ENCODE data around the gene RRAS2.

Gene RRAS2

DNA sequence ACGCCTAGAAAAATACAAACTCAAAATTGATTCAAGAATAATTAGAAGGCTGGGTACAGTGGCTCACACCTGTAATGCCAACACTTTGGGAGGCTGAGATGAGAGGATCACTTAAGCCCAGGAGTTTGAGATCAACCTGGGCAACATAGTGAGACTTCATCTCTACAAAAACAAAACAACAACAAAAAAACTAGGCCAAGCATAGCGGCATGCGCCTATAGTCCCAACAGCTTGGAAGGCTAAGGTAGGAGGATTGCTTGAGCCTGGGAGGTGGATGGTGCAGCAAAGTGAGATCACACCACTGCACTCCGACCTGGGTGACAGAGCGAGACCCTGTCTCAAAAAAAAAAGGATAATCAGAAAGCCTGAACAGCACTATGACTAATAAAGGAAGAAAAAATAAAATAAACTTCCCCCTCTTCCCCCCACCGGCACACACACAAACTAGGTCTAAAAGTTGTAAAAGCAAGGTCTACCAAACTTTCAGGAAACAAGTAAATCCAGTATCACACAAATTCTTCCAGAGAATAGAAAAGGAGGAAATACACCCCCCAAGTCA is 35.8 kb downstream of the RRAS2 start:
- H2AFZ ChIP-seq (ENCODE audit: low read depth, low read length) = no peak overlapping the region
- peaks cover 3% of the 10 kb centered on the region for H3K4me1 ChIP-seq (ENCODE audit: insufficient read depth, low read length)
- no peaks in the 10 kb centered on the region for H3K9me3 ChIP-seq (ENCODE audit: low read length)
- no peaks in the 10 kb centered on the region for H3K36me3 ChIP-seq (ENCODE audit: insufficient read depth, low read length)
- no peak overlapping the region for H3K4me3 ChIP-seq (ENCODE audit: low read length)
- H3K27me3 ChIP-seq (ENCODE audit: insufficient read depth, low read length) = no peaks in the 10 kb centered on the region

DNA sequence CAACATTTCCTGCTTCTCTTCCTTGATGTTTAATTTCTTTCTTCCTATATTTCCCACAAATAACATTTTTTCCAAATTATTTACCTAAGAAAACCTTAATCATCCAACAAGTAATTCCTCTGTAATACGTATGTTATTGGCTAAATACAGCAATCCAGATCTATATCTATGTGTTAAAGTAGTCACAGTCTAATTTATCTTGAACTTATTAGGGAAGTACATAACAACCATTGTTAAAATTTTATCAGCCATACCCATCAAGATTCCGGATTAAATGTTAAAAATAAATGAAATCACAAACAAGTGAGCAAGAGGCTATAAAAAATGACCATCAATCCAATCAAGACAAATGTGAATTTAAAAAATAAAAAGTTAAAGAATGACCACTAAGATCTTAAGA is 36.5 kb downstream of the RRAS2 start:
- Histone ChIP-seq H3K36me3 (ENCODE audit: insufficient read depth, low read length) (no peaks in the 10 kb centered on the region), H3K4me3 (ENCODE audit: low read length) (no peak overlapping the region), H2AFZ (ENCODE audit: low read depth, low read length) (no peak overlapping the region), H3K4me1 (ENCODE audit: insufficient read depth, low read length) (peaks cover 3% of the 10 kb centered on the region), H3K9me3 (ENCODE audit: low read length) (no peaks in the 10 kb centered on the region), H3K27me3 (ENCODE audit: insufficient read depth, low read length) (no peaks in the 10 kb centered on the region)

DNA sequence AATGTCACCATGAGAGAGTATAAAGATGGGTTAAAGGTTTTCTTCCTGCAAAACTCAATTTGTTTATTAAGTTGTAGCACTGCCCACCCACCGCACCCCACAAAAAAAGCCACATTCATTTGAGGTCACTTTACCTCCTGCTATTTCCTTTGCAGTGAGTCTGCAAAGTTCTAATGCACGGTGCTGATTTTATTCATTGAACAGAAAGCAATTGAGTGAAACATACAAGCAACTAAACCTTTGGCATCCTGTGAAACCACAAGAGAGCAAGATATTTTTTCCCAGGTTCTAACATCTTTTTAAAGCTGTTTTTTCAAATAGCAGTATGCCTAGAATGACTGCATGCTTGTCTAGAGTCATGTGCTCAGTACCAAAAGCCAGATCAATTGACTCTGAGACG is 39.0 kb downstream of the RRAS2 start:
- Histone ChIP-seq H2AFZ (ENCODE audit: low read depth, low read length) (no peak overlapping the region), H3K4me1 (ENCODE audit: insufficient read depth, low read length) (peaks cover 3% of the 10 kb centered on the region), H3K27me3 (ENCODE audit: insufficient read depth, low read length) (no peaks in the 10 kb centered on the region), H3K9me3 (ENCODE audit: low read length) (no peaks in the 10 kb centered on the region), H3K4me3 (ENCODE audit: low read length) (no peak overlapping the region), H3K36me3 (ENCODE audit: insufficient read depth, low read length) (no peaks in the 10 kb centered on the region)

DNA sequence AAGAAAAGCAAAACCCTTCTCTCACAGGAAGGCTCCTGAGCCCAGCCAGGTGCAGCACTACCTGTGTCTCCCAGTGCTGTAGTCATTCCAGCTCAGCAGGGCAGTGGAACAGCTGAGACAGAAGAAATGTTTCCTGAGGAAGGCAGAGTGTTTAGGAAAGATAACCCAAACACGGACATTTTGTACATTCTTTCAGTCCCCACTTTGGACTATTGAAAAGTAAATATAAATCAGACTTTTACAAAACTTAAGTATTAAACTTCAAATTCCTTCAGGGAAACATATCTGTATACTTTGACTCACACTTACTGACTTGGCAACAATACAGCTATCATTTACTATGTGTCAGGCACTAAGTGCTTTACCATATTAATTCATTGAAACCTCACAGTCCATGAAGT is 40.4 kb downstream of the RRAS2 start:
- Histone ChIP-seq H3K4me1 (ENCODE audit: insufficient read depth, low read length) (no peaks in the 10 kb centered on the region), H3K27me3 (ENCODE audit: insufficient read depth, low read length) (no peaks in the 10 kb centered on the region), H3K36me3 (ENCODE audit: insufficient read depth, low read length) (no peaks in the 10 kb centered on the region), H2AFZ (ENCODE audit: low read depth, low read length) (no peak overlapping the region), H3K9me3 (ENCODE audit: low read length) (no peaks in the 10 kb centered on the region), H3K4me3 (ENCODE audit: low read length) (no peak overlapping the region)

DNA sequence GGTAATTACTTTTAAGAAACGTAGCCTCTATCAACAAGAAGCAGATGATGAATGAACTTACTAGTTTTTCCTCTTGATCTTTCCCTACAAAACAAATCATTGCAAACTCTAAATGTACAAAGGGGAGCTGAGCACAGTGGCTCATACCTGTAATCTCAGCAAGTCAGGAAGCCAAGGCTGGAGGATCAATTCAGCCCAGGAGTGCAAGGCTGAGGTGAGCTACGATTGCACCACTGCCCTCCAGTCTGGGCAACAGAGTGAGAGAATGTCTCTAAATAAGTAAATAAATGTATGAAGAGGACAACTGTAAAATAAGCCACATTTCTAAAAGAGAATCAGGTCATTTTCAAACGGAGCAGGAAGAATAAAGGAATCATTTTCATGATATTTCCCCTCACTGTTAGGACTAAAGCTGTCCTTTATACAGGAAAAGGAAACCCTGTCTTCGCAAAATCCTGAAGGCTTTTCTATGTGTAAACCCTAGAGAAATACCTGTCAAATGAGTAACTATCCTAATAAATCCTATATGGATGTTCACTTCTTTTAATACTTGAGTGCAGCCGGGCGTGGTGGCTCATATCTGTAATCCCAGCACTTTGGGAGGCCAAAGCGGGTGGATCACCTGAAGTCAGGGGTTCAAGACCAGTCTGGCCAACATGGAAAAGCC is 41.2 kb downstream of the RRAS2 start:
- Histone ChIP-seq H3K27me3 (ENCODE audit: insufficient read depth, low read length) (no peaks in the 10 kb centered on the region), H3K9me3 (ENCODE audit: low read length) (no peaks in the 10 kb centered on the region), H2AFZ (ENCODE audit: low read depth, low read length) (no peak overlapping the region), H3K4me3 (ENCODE audit: low read length) (no peak overlapping the region), H3K36me3 (ENCODE audit: insufficient read depth, low read length) (no peaks in the 10 kb centered on the region), H3K4me1 (ENCODE audit: insufficient read depth, low read length) (no peaks in the 10 kb centered on the region)

DNA sequence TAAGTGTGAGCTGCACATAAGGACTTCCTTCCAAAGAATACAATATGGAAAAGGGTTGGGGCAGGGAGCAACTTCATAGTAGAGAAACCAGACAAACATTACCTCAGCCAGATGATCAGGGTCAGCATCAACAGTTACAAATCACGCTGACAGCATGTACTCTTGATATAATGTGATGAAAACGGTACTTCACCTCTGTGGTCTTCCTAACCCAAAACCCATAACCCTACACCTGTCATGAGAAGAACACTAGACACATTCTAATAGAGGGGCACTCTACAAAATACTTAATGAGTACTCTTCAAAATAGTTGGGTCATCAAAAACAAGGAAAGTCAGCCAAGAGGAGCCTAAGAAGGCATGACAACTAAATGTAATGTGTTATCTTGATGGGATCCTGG is 43.9 kb downstream of the RRAS2 start:
- Histone ChIP-seq H3K4me1 (ENCODE audit: insufficient read depth, low read length) (peaks cover 5% of the 10 kb centered on the region), H2AFZ (ENCODE audit: low read depth, low read length) (no peak overlapping the region)

GRCh38 chr11:14314127-14314526 is 44.9 kb downstream of the RRAS2 start:
- H3K9me3 ChIP-seq (ENCODE audit: low read length) = no peaks in the 10 kb centered on the region
- H3K4me1 ChIP-seq (ENCODE audit: insufficient read depth, low read length) = peaks cover 5% of the 10 kb centered on the region
- no peak overlapping the region for H3K4me3 ChIP-seq (ENCODE audit: low read length)
- no peaks in the 10 kb centered on the region for H3K27me3 ChIP-seq (ENCODE audit: insufficient read depth, low read length)
- no peaks in the 10 kb centered on the region for H3K36me3 ChIP-seq (ENCODE audit: insufficient read depth, low read length)
- no peak overlapping the region for H2AFZ ChIP-seq (ENCODE audit: low read depth, low read length)

More for the DNA sequence above, 43.9 kb downstream of the RRAS2 start:
- Histone ChIP-seq H3K9me3 (ENCODE audit: low read length) (no peaks in the 10 kb centered on the region), H3K36me3 (ENCODE audit: insufficient read depth, low read length) (no peaks in the 10 kb centered on the region), H3K27me3 (ENCODE audit: insufficient read depth, low read length) (no peaks in the 10 kb centered on the region), H3K4me3 (ENCODE audit: low read length) (no peak overlapping the region)

DNA sequence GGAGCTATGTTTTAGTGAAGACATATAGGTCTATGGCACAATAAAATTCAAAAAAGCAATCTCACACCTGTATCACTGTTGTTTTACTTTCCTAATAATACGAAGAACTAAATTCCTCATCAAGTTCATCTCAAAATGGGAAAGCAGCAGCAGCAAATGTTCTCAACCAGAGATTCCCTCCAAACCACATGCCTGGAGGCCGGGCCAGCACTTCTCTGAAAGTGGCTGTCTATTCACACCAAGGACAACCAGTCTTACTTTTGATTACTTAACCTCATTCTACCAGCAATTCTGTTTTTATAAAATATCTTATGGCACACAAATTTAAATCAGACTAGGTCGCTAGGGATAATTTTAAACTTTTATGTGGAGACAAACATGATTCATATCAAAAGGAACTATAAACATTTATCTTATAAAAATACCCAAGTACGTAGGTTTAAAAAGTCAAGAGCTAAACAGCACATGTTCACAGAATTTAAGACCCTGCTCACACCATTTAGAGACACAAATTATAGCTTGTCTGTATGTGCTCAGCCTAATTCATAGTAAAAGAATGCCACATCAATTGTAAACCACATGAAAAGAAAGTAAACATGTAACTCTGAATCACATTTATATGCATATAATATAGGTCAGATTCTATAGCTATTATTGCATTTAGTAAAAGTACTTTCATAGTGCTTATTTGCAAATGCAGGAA is 46.1 kb downstream of the RRAS2 start:
- H3K36me3 ChIP-seq (ENCODE audit: insufficient read depth, low read length) = no peaks in the 10 kb centered on the region
- no peaks in the 10 kb centered on the region for H3K27me3 ChIP-seq (ENCODE audit: insufficient read depth, low read length)
- H3K9me3 ChIP-seq (ENCODE audit: low read length) = no peaks in the 10 kb centered on the region
- H3K4me1 ChIP-seq (ENCODE audit: insufficient read depth, low read length) = peaks cover 12% of the 10 kb centered on the region
- H3K4me3 ChIP-seq (ENCODE audit: low read length) = no peak overlapping the region
- no peak overlapping the region for H2AFZ ChIP-seq (ENCODE audit: low read depth, low read length)

- H3K36me3 ChIP-seq (ENCODE audit: insufficient read depth, low read length) = no peaks in the 10 kb centered on the region
- H2AFZ ChIP-seq (ENCODE audit: low read depth, low read length) = no peak overlapping the region
- no peaks in the 10 kb centered on the region for H3K27me3 ChIP-seq (ENCODE audit: insufficient read depth, low read length)
- peaks cover 13% of the 10 kb centered on the region for H3K4me1 ChIP-seq (ENCODE audit: insufficient read depth, low read length)
- H3K9me3 ChIP-seq (ENCODE audit: low read length) = no peaks in the 10 kb centered on the region
- no peak overlapping the region for H3K4me3 ChIP-seq (ENCODE audit: low read length)
Observed at GRCh38 chr11:14310679-14311078, 48.3 kb downstream of the RRAS2 start.

DNA sequence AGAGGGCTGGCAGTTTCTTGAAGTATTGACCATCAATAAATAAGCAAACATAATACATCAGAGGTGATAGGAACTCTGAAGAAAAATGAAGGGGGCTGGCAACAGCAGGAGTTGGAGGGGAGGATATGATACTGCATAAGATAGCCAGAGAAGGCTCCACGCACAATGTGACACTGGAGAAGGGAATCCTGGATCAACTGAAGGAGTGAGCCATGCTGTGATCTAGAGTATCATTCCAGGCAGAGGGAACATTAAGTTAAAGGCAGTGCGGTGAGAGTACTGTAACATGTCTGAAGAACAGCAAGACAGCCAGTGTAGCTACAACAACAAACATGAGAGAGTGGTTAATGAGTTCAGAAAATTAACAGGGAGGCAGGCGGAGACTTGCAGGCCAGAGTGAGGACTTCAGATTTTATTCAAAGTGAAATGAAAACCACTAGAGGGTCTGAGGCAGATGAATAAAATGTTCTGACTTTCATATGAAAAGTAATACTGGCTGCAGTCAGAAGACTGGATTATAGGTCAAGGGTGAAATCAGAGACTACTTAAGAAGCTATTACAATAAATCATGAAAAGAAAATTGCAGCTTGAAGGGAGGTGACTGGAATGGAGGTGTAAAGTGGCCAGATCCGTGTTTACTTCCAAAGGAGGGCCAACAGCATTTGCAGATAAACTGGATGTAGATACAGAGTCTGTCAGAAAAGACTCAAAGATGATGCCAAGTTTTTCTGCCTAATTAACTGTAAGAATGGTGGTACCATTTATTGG is 49.4 kb downstream of the RRAS2 start:
- Histone ChIP-seq H3K9me3 (ENCODE audit: low read length) (no peaks in the 10 kb centered on the region), H3K36me3 (ENCODE audit: insufficient read depth, low read length) (no peaks in the 10 kb centered on the region), H2AFZ (ENCODE audit: low read depth, low read length) (no peak overlapping the region), H3K27me3 (ENCODE audit: insufficient read depth, low read length) (no peaks in the 10 kb centered on the region), H3K4me1 (ENCODE audit: insufficient read depth, low read length) (peaks cover 18% of the 10 kb centered on the region), H3K4me3 (ENCODE audit: low read length) (no peak overlapping the region)

DNA sequence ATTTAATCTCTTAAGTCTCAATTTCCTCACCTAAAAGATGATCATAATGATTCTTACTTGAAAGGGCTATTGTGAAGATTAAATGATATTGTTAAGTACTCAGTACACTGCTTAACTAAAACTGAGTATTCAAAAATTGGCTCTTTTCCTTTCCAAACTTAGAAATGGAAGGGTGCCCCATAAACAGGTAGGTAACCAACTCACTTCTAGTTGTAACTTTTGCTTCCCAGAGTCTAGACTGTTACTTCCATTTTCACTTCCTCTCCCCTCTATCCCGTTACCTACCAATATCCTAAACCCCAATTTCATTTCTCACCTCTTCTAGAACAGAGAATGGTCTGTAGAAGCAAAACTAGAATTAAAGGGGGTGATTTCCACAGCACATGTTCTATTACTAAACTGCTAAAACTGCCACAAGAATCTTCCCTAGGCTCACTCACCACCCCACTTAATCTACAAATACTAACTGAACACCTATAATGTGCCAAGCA is 50.0 kb downstream of the RRAS2 start:
- Histone ChIP-seq H3K9me3 (ENCODE audit: low read length) (no peaks in the 10 kb centered on the region), H3K27me3 (ENCODE audit: insufficient read depth, low read length) (no peaks in the 10 kb centered on the region), H3K4me1 (ENCODE audit: insufficient read depth, low read length) (peaks cover 21% of the 10 kb centered on the region), H3K4me3 (ENCODE audit: low read length) (no peak overlapping the region), H2AFZ (ENCODE audit: low read depth, low read length) (no peak overlapping the region), H3K36me3 (ENCODE audit: insufficient read depth, low read length) (no peaks in the 10 kb centered on the region)

GRCh38 chr11:14308114-14308896 is 50.7 kb downstream of the RRAS2 start:
- H3K4me1 ChIP-seq (ENCODE audit: insufficient read depth, low read length) = peaks cover 21% of the 10 kb centered on the region

More at GRCh38 chr11:14308114-14308896, 50.7 kb downstream of the RRAS2 start:
- Histone ChIP-seq H3K36me3 (ENCODE audit: insufficient read depth, low read length) (no peaks in the 10 kb centered on the region), H3K4me3 (ENCODE audit: low read length) (no peak overlapping the region), H2AFZ (ENCODE audit: low read depth, low read length) (no peak overlapping the region), H3K9me3 (ENCODE audit: low read length) (no peaks in the 10 kb centered on the region), H3K27me3 (ENCODE audit: insufficient read depth, low read length) (no peaks in the 10 kb centered on the region)

All from neuron (in vitro differentiated cells).